22Rv1 (cell line): ENCODE measurements around the gene TMC1.

ENCODE experiments used
- H3K27ac ChIP-seq: fragments of 450-650 bp; 2 replicates; pipeline ENCODE4 v1.5.1; 2017
- ZFX ChIP-seq: fragments of 450-650 bp; IDR thresholded peaks from 2 replicates; pipeline ENCODE4 v1.6.1; 2017; ENCODE audit warnings: antibody characterized with exemption, borderline replicate concordance
- TF ChIP-seq, protein P1 (sequence below): fragments of 450-650 bp; IDR thresholded peaks from 2 replicates; pipeline ENCODE4 v1.5.1; 2017; ENCODE audit warnings: mild to moderate bottlenecking

TMC1 gene

DNA sequence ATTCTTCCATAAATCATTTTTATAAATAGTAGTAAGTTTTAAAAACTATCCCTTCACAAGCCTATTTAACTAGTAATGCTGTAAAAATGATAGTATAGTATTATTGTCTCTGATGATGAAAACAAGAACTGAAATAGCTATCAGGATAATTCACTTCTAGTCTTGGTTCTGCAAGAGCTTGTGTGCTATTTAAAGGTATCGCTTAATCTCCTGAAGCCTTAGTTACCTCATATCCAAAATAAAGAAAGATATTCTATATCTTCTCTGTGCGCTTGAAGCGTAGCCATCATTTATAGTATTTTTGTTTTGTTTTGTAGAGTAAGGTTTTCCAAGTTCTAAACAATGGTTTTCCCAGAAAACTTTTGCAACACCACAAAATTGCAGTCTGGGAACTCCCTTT, 180.1 kb downstream of the TMC1 start:
- TF ChIP-seq ZFX = no peak
- TF ChIP-seq, protein P1, sequence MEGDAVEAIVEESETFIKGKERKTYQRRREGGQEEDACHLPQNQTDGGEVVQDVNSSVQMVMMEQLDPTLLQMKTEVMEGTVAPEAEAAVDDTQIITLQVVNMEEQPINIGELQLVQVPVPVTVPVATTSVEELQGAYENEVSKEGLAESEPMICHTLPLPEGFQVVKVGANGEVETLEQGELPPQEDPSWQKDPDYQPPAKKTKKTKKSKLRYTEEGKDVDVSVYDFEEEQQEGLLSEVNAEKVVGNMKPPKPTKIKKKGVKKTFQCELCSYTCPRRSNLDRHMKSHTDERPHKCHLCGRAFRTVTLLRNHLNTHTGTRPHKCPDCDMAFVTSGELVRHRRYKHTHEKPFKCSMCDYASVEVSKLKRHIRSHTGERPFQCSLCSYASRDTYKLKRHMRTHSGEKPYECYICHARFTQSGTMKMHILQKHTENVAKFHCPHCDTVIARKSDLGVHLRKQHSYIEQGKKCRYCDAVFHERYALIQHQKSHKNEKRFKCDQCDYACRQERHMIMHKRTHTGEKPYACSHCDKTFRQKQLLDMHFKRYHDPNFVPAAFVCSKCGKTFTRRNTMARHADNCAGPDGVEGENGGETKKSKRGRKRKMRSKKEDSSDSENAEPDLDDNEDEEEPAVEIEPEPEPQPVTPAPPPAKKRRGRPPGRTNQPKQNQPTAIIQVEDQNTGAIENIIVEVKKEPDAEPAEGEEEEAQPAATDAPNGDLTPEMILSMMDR = no peak
- H3K27ac ChIP-seq = no peak overlapping the region

DNA sequence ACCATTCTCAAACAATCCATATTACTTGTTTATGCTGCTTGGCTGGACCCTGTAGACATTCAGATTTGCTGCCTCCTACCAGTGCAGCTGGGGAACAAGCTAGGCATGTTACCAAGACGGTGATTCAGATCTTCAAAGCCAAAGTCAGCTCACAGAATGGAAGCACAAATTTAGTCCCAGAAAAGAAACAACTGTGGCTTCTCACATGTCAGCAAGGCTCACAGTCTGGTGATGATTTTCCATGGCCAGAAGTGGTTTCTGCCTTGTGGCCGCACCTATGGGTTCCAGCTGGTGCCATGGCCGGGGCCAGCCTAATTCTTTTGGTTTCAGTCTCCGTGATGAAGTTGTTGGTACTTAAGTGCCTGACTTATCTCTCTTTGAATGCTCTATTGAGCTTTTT, 182.2 kb downstream of the TMC1 start:
- no peak overlapping the region for H3K27ac ChIP-seq
- TF ChIP-seq, protein P1 = no peak
- no peak for TF ChIP-seq ZFX

DNA sequence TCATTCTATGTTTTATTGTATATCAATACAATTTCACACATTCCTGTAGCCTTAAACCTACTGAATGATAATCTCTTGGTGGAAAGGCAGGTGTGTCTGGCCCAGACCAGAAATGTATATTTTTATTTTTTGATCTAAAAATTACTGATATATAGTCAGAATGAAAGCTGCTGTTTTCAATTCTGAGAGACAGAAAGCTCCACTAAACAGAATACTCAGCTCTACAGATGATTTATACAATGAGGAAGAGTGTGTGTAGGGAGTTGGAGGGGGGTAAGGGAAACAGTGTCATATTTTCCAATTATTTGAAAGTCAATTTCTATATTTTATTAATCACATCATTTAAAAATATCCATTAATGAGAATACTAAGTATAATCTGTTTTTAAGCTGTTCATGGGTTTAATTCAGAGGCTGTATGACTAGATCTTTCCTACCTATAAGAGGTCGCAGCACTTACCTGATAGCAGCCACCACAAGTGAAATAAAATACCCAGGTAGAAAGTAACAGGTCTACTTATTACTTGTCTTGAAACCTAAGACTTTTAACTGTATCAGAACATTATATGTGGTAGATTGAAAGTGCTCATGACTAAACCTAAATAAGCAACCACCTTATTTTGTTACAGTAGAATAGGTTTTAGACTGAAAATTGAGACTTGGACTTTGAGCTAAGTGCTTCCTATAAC, 183.4 kb downstream of the TMC1 start:
- no peak for TF ChIP-seq ZFX
- TF ChIP-seq, protein P1 = no peak

DNA sequence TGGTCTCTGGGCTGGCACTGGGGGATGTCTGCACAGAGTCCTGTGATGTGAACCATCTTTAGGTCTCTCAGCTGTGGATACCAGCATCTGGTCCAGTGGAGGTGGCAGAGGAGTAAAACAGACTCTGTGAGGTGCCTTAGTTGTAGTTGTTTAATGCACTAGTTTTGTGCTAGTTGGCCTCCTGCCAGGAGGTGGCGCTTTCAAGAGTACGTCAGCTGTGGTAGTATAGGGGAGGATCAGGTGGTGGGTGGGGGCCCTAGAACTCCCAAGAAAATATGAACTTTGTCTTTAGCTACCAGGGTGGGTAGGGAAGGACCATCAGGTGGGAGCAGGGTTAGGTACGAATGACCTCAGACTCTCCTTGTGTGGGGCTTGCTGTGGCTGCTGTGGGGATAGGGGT, 197.1 kb downstream of the TMC1 start:
- no peak overlapping the region for H3K27ac ChIP-seq
- TF ChIP-seq ZFX = no peak

More for the DNA sequence above, 183.4 kb downstream of the TMC1 start:
- H3K27ac ChIP-seq = no peak overlapping the region

DNA sequence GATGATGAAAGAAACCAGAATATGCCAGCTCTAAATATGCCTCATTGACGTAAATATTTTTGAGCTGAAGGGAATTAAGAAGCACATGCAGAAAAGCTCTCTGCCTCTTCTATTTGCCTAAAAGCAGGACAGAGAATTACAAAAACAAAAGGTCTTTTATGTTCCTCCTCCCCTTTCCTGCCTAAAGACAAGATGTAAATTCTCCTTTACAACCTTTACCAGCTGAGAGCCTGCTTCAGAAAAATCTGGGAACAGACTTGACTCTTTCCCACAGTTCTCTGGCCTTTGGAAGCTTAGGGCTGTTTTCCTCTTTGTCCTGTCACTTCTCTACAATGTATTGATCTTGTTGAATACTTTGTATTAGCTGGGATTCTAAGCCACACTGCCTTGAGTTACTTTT, 199.7 kb downstream of the TMC1 start:
- H3K27ac ChIP-seq = no peak overlapping the region
- TF ChIP-seq ZFX = no peak
- TF ChIP-seq, protein P1 = no peak

DNA sequence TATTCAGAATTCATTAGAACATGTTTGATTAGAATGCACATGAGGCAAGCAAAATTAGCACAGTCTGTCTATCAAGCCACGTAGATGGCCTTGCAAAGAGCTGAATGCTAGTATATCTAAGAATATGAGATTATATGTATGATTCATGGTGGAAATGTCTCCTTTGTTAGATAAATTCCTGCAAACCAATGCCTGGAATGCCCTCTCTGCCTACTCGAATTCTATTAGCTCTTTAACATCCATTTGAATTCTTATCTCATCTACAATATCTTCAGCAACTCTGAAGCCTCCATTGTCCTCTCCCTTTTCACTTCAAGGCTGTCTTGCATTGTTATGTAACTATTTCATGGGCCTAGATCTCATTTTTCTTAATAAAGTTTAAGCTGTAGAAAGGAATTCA, 205.5 kb downstream of the TMC1 start:
- TF ChIP-seq, protein P1 = no peak
- TF ChIP-seq ZFX = no peak
- no peak overlapping the region for H3K27ac ChIP-seq

DNA sequence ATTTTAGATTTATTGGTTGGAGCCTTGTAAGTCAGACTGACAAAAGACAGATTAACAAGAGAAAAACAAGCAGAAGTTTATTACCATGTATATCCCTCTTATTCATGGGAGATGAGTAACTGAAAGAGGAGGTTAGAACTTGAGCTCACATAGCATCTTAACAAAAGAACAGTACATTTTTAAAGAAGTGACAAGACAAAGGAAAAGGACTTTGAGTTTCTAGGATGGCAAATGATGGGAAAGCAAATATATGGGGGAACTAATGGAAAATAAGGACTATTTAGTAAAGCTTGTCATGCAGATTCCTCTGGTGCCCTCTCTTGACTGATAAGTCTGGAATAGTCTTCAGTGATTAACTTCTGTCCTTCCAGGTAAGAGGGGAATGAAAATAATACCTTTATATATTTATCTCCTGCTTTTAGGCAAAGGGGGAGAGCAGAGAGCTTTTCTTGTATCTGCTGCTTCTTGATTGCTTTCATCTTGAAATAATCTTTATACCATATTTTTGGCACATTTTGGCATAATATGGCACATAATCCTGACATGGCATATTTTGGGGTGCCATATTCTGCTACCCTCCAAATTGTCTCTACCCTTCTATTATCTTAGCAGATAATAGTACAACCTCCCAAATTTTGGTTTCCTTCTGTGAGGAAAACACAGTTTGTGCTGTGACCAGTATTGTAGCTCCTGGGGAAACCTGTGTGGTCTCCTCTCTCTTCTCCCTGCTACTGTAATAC, 206.8 kb downstream of the TMC1 start:
- TF ChIP-seq, protein P1 = no peak
- TF ChIP-seq ZFX = no peak
- H3K27ac ChIP-seq = no peak overlapping the region

DNA sequence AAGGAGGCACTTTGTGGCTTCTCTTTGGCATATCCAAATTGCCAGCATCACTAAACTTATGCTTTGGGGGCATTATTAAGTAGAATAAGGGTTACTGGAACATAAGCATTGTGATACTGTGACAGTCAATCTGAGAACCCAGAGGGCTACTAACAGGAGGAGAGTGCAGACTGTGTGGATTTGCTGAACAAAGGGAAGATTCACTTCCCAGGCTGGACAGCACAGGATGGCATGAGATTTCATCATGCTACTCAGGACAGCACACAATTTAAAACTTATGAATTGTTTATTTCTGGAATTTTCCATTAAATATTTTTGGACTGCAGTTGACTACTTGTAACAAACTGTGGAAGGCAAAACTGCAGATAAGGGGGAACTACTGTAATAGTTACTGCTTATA, 212.5 kb downstream of the TMC1 start:
- no peak overlapping the region for H3K27ac ChIP-seq
- TF ChIP-seq ZFX = no peak
- TF ChIP-seq, protein P1 = no peak
